Loucy (cell line): Measurements from ENCODE around the gene KIAA1328.

Source experiments
- H2AFZ ChIP-seq: fragments of 200-600 bp; sonication (generic); 2 replicates; pipeline ENCODE4 v1.6.0; 2016; ENCODE audit warnings: antibody characterized with exemption, mild to moderate bottlenecking, low read length, moderate library complexity
- H3F3A ChIP-seq: fragments of 200-600 bp; 2 replicates; pipeline ENCODE4 v1.6.0; 2016; ENCODE audit warnings: antibody characterized with exemption, low read depth, mild to moderate bottlenecking
- H3K27me3 ChIP-seq: fragments of 200-600 bp; sonication (generic); 2 replicates; pipeline ENCODE4 v1.6.1; 2014; ENCODE audit warnings: low read length, mild to moderate bottlenecking; ENCODE audit not compliant: insufficient read depth, poor library complexity, severe bottlenecking
- H3K36me3 ChIP-seq: fragments of 200-600 bp; sonication (generic); 2 replicates; pipeline ENCODE4 v1.6.1; 2016; ENCODE audit warnings: low read length; ENCODE audit not compliant: insufficient read depth
- H3K4me1 ChIP-seq: fragments of 200-600 bp; sonication (generic); 2 replicates; pipeline ENCODE4 v1.5.1; 2014; ENCODE audit warnings: low read length, mild to moderate bottlenecking; ENCODE audit not compliant: insufficient read depth, poor library complexity, severe bottlenecking
- H3K4me2 ChIP-seq: fragments of 200-600 bp; sonication (generic); 2 replicates; pipeline ENCODE4 v1.6.0; 2014; ENCODE audit warnings: antibody characterized with exemption, low read length, low read depth, mild to moderate bottlenecking; ENCODE audit not compliant: poor library complexity, severe bottlenecking
- H3K4me3 ChIP-seq: fragments of 200-600 bp; sonication (generic); 2 replicates; pipeline ENCODE4 v1.5.1; 2014; ENCODE audit warnings: low read length, mild to moderate bottlenecking, mixed read lengths; ENCODE audit not compliant: poor library complexity, severe bottlenecking
- H3K79me2 ChIP-seq: fragments of 200-600 bp; sonication (generic); 2 replicates; pipeline ENCODE4 v1.6.1; 2014; ENCODE audit warnings: low read length; ENCODE audit not compliant: insufficient read depth
- H3K9ac ChIP-seq: fragments of 200-600 bp; sonication (generic); 2 replicates; pipeline ENCODE4 v1.6.0; 2014; ENCODE audit warnings: mild to moderate bottlenecking, low read depth, low read length, moderate library complexity; ENCODE audit not compliant: poor library complexity, severe bottlenecking
- H3K9me2 ChIP-seq: fragments of 200-600 bp; sonication (generic); replicated peaks from 2 replicates; pipeline ENCODE4 v1.6.1; 2016; ENCODE audit warnings: low read depth, low read length, mixed read lengths
- H3K9me3 ChIP-seq: fragments of 200-600 bp; sonication (generic); 2 replicates; pipeline ENCODE4 v1.6.1; 2014; ENCODE audit warnings: mild to moderate bottlenecking, antibody characterized with exemption, low read length, low read depth; ENCODE audit not compliant: insufficient read depth
- H4K20me1 ChIP-seq: fragments of 200-600 bp; sonication (generic); 2 replicates; pipeline ENCODE4 v1.6.0; 2014; ENCODE audit warnings: antibody characterized with exemption, low read length, mild to moderate bottlenecking; ENCODE audit not compliant: insufficient read depth, poor library complexity, severe bottlenecking
- EZH2phosphoT487 ChIP-seq: fragments of 200-600 bp; IDR thresholded peaks from 2 replicates; pipeline ENCODE4 v1.6.1; 2018; ENCODE audit warnings: antibody characterized with exemption, mild to moderate bottlenecking, moderate library complexity, borderline replicate concordance
- TF ChIP-seq, protein P1 (sequence below): fragments of 200-600 bp; sonication (generic); conservative IDR thresholded peaks from 2 replicates; pipeline ENCODE4 v1.5.1; 2014; ENCODE audit warnings: mild to moderate bottlenecking, antibody characterized with exemption, low read length

The KIAA1328 gene

DNA sequence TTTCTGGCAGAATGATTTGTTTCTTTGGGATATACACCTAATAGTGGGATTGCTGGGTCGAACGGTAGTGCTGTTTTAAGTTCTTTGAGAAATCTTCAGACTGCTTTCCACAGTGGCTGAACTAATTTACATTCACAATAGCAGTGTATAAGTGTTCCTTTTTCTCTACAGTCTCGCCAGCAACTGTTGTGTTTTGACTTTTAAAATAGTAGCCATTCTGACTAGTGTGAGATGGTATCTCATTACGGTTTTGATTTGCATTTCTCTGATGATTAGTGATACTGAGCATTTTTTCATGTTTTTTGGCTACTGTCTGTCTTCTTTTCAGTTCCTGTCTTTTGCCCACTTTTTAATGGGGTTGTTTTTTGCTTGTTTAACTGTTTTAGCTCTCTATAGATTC, 306.2 kb downstream of the KIAA1328 start:
- H3K79me2 ChIP-seq, result no peaks in the 10 kb centered on the region
- H3K9me2 ChIP-seq, result no peaks in the 10 kb centered on the region
- no peaks in the 10 kb centered on the region for H3K27me3 ChIP-seq
- no peak overlapping the region for H3K9ac ChIP-seq
- no peak overlapping the region for H2AFZ ChIP-seq
- no peaks in the 10 kb centered on the region for H3K36me3 ChIP-seq
- no peak overlapping the region for H3K4me2 ChIP-seq
- no peaks in the 10 kb centered on the region for H3F3A ChIP-seq
- H3K4me3 ChIP-seq, result no peak overlapping the region
- no peaks in the 10 kb centered on the region for H3K4me1 ChIP-seq
- TF ChIP-seq, protein P1, sequence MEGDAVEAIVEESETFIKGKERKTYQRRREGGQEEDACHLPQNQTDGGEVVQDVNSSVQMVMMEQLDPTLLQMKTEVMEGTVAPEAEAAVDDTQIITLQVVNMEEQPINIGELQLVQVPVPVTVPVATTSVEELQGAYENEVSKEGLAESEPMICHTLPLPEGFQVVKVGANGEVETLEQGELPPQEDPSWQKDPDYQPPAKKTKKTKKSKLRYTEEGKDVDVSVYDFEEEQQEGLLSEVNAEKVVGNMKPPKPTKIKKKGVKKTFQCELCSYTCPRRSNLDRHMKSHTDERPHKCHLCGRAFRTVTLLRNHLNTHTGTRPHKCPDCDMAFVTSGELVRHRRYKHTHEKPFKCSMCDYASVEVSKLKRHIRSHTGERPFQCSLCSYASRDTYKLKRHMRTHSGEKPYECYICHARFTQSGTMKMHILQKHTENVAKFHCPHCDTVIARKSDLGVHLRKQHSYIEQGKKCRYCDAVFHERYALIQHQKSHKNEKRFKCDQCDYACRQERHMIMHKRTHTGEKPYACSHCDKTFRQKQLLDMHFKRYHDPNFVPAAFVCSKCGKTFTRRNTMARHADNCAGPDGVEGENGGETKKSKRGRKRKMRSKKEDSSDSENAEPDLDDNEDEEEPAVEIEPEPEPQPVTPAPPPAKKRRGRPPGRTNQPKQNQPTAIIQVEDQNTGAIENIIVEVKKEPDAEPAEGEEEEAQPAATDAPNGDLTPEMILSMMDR, result no peak
- no peak for TF ChIP-seq EZH2phosphoT487
- H4K20me1 ChIP-seq, result no peaks in the 10 kb centered on the region
- no peaks in the 10 kb centered on the region for H3K9me3 ChIP-seq

DNA sequence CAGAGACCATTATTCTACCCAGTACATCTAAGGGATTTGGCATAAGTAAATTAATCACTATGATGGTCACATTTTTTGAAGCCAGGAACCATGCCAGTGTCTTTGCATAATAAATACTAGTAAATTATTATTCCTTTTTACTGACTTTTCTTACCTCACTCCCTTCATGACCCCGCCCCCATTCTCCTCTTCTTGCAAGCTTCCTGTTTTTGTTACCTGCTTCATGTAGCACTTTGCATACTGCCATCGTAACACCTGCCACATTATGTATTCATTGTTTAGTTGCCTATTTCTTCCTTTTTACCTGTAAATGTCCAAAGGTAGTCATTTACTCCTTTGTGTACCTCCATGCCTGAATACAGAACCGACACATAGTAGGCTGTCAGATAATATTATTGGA, 309.5 kb downstream of the KIAA1328 start:
- Histone ChIP-seq H3K36me3 (no peaks in the 10 kb centered on the region), H3K4me1 (no peaks in the 10 kb centered on the region), H4K20me1 (no peaks in the 10 kb centered on the region), H3K79me2 (no peaks in the 10 kb centered on the region), H2AFZ (no peak overlapping the region), H3K9ac (no peak overlapping the region), H3K27me3 (no peaks in the 10 kb centered on the region), H3K9me2 (no peaks in the 10 kb centered on the region), H3K4me3 (no peak overlapping the region), H3K4me2 (no peak overlapping the region), H3K9me3 (no peaks in the 10 kb centered on the region), H3F3A (no peaks in the 10 kb centered on the region)
- TF ChIP-seq, protein P1, result no peak
- no peak for TF ChIP-seq EZH2phosphoT487

DNA sequence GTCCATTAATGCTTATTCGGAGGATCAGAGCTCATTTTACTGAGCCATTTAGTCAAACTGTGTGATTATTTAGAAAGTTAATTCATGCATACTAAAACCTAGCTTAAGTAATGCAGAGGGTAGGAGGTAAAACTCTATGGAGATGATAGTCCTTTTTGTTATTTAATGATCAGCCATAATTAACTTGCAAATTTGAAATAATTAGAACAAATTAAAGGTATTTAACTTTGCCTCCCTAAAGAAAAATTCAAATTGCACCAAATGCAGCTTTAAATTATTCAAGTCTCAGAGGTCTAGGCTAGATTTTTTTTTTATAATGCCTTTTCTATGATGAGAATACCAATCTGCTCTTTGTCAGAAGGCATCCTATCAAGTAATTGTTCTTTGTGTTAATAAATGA, 310.9 kb downstream of the KIAA1328 start:
- no peaks in the 10 kb centered on the region for H3F3A ChIP-seq
- no peak for TF ChIP-seq EZH2phosphoT487
- TF ChIP-seq, protein P1, result no peak
- no peaks in the 10 kb centered on the region for H3K9me3 ChIP-seq
- no peak overlapping the region for H3K4me3 ChIP-seq
- no peaks in the 10 kb centered on the region for H3K79me2 ChIP-seq
- H3K27me3 ChIP-seq, result no peaks in the 10 kb centered on the region
- H2AFZ ChIP-seq, result no peak overlapping the region
- no peaks in the 10 kb centered on the region for H3K9me2 ChIP-seq
- no peaks in the 10 kb centered on the region for H3K4me1 ChIP-seq
- H4K20me1 ChIP-seq, result no peaks in the 10 kb centered on the region
- H3K36me3 ChIP-seq, result no peaks in the 10 kb centered on the region
- no peak overlapping the region for H3K9ac ChIP-seq
- H3K4me2 ChIP-seq, result no peak overlapping the region
